ENCODE measurements around the gene KDM4B.

DNA sequence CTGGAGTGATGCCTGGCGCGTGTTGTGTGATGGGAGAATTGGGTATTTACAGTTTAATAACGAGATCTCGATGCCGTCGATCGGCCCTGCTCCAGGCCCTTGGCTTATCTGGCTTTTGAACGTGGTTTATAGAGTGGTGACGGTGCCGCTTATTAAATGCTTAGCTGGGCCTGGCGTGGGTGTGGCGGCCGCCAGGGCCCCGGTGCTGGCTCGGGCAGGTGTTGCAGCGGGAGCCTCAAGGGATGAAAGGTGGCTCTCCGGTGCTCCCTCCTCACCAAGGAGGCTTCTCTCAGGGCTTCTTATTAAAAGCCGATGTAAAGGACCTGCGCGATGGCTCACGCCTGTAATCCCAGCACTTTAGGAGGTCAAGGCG, 173.8 kb downstream of the KDM4B start:
- TF ChIP-seq CTCF (IDR thresholded peaks at IDR 0.05) (no peak), POLR2A (IDR thresholded peaks at IDR 0.05) (no peak)

Data from uterus (tissue), 2 donors.